ENCODE data around the gene MTMR12.

DNA sequence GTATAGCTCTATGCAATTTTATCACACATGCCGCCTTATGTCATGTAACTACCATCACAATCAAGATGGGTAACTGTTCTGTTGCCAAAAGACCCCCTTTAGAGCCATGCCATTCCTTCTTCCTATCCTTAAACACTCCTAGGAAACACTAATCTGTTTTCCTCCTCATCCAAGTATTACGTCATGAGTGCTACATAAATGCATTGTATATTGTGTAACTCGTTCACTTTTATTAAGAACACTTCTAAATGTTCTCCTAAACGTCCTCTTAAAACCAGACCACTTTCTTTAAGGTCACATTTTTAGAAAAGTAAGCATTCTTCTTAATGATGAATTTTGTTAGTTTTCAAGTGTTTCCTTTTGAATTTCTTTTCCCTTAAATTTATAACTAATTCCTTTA, 49.8 kb upstream of the MTMR12 start:
- TF ChIP-seq POLR2A (IDR thresholded peaks at IDR 0.05), result no peak
- TF ChIP-seq, protein P1, sequence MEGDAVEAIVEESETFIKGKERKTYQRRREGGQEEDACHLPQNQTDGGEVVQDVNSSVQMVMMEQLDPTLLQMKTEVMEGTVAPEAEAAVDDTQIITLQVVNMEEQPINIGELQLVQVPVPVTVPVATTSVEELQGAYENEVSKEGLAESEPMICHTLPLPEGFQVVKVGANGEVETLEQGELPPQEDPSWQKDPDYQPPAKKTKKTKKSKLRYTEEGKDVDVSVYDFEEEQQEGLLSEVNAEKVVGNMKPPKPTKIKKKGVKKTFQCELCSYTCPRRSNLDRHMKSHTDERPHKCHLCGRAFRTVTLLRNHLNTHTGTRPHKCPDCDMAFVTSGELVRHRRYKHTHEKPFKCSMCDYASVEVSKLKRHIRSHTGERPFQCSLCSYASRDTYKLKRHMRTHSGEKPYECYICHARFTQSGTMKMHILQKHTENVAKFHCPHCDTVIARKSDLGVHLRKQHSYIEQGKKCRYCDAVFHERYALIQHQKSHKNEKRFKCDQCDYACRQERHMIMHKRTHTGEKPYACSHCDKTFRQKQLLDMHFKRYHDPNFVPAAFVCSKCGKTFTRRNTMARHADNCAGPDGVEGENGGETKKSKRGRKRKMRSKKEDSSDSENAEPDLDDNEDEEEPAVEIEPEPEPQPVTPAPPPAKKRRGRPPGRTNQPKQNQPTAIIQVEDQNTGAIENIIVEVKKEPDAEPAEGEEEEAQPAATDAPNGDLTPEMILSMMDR (IDR thresholded peaks at IDR 0.05), result no peak
